Calu3 (cell line): ENCODE measurements around the gene RBBP5. TPM values are rescaled to one million over a fixed set of nuclear protein-coding genes. Genes with fewer than 3 reads are reported as not detected.

Experiments
- BruUV-seq: library from RNA; stranded (reverse); fragments of 400-500 nt; replicated peaks from 2 replicates; lab custom pipeline; 2021; lab: Mats Ljungman, UMichigan
- CTCF ChIA-PET: fragments of 300-600 bp; sonication (Branson Sonifier 250); formaldehyde crosslinking; loops from one replicate; lab custom pipeline; 2022; ENCODE audit warnings: antibody characterized with exemption; lab: Charles Lee
- DNase-seq: peaks from one replicate; pipeline ENCODE4 v3.0.0; 2022
- H3K27ac Mint-ChIP-seq: one replicate; pipeline ENCODE4 v1.8.0; 2022; ENCODE audit warnings: mixed read lengths; ENCODE audit not compliant: unreplicated experiment
- H3K27me3 Mint-ChIP-seq: one replicate; pipeline ENCODE4 v1.8.0; 2022; ENCODE audit warnings: mixed read lengths; ENCODE audit not compliant: unreplicated experiment
- H3K36me3 Mint-ChIP-seq: one replicate; pipeline ENCODE4 v1.8.0; 2022; ENCODE audit warnings: mild to moderate bottlenecking, moderate library complexity, mixed read lengths; ENCODE audit not compliant: insufficient read depth, unreplicated experiment
- H3K4me1 Mint-ChIP-seq: one replicate; pipeline ENCODE4 v1.8.0; 2022; ENCODE audit warnings: mild to moderate bottlenecking, low read depth, mixed read lengths; ENCODE audit not compliant: unreplicated experiment
- H3K4me3 Mint-ChIP-seq: one replicate; pipeline ENCODE4 v1.8.0; 2022; ENCODE audit warnings: mild to moderate bottlenecking, low read depth, moderate library complexity, mixed read lengths; ENCODE audit not compliant: unreplicated experiment
- H3K9me3 Mint-ChIP-seq: one replicate; pipeline ENCODE4 v1.8.0; 2022; ENCODE audit warnings: low read depth, mixed read lengths; ENCODE audit not compliant: unreplicated experiment
- CTCF ChIP-seq: fragments of 200-600 bp; IDR thresholded peaks from one replicate; pipeline ENCODE4 v1.8.0; 2022; ENCODE audit warnings: antibody characterized with exemption; ENCODE audit not compliant: unreplicated experiment
- intact Hi-C: fragments of 100-400 bp; cut with micrococcal nuclease; formaldehyde crosslinking; loops from one replicate; pipeline ENCODE4 v1.10.0; 2022; ENCODE audit not compliant: unreplicated experiment
- total RNA-seq: library from RNA; stranded (reverse); gene quantifications from 2 replicates; pipeline ENCODE4 v1.2.3, GENCODE V29; 2022

The RBBP5 gene
- total RNA-seq, 1 experiment from 2014 or later: 22.0 TPM

- Mint-ChIP-seq H3K27ac (no peak overlapping the region), H3K4me1 (no peaks in the 10 kb centered on the region), H3K4me3 (no peak overlapping the region), H3K9me3 (no peaks in the 10 kb centered on the region), H3K36me3 (no peaks in the 10 kb centered on the region), H3K27me3 (peaks cover 97% of the 10 kb centered on the region)
- CTCF ChIA-PET: no interaction called here
- BruUV-seq: no TSS peak
- intact Hi-C loops: no loop called here
- no peak for TF ChIP-seq CTCF
- DNase-seq: no peak
Observed at GRCh38 chr1:205038132-205038786, 83.5 kb downstream of the RBBP5 start.

DNA sequence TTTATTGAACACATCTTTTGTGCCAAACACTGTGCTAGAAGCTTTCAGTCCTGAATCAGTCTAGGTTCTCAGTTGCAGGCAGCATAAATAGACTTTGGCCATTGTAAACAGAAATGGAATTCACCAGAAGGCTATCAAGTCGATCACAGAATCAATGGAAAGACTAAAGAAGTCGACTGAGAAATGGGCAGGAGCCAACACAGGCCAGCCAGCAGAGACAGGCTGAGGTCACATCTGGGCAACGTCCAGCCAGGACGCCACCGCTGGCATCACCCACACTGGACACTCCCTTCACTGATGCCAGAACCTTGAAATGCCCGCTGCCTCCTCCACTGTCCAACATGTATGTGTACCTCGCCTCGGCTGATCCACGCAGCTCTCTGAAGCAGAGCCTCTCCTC, 84.2 kb downstream of the RBBP5 start:
- DNase-seq: no peak
- CTCF ChIA-PET: no interaction called here
- no peak overlapping the region for H3K4me3 Mint-ChIP-seq
- H3K27ac Mint-ChIP-seq: no peak overlapping the region
- H3K27me3 Mint-ChIP-seq: peaks cover 99% of the 10 kb centered on the region
- no peaks in the 10 kb centered on the region for H3K4me1 Mint-ChIP-seq
- H3K9me3 Mint-ChIP-seq: no peaks in the 10 kb centered on the region
- intact Hi-C loops: no loop called here
- no peak for TF ChIP-seq CTCF
- BruUV-seq: no TSS peak
- no peaks in the 10 kb centered on the region for H3K36me3 Mint-ChIP-seq

Other genes starting within 250 kb of the RBBP5 start
- not detected in 2 replicates for gene CNTN2, start 78.8 kb downstream of the RBBP5 start, total RNA-seq
- gene TMEM81, start 37.5 kb downstream of the RBBP5 start, total RNA-seq: 3.9 and 4.4 TPM in 2 replicates
- gene DSTYK, start 89.7 kb upstream of the RBBP5 start, total RNA-seq: 8.3 and 8.6 TPM in 2 replicates
- 0.33 and 0.37 TPM in 2 replicates for gene TMCC2, start 106.0 kb upstream of the RBBP5 start, total RNA-seq
- 2.6 and 3.7 TPM in 2 replicates for gene NUAK2, start 199.8 kb upstream of the RBBP5 start, total RNA-seq
- gene KLHDC8A, start 234.9 kb upstream of the RBBP5 start, total RNA-seq: not detected in 2 replicates